Measurements from ENCODE around the gene CAPN2.

DNA sequence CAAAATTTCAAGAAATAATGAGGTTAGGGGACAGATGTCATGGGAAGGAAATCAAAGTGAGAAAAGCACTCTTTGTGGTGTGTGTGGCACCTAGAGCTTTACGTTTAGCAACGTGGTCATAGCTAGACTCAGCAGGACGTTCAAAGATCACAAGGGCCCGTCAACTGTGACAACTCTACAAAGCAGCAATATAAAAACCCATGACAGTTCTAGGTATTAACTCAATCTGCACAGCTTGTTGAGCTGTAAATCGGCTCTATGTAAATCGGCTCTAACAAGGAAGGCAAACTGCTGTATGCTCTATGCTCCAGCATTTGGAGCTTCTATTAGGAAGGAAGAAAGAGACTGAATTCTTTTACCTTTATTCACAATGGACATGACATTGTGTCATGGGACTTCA lies 68.6 kb downstream of the CAPN2 start:
- TF ChIP-seq, protein P1, sequence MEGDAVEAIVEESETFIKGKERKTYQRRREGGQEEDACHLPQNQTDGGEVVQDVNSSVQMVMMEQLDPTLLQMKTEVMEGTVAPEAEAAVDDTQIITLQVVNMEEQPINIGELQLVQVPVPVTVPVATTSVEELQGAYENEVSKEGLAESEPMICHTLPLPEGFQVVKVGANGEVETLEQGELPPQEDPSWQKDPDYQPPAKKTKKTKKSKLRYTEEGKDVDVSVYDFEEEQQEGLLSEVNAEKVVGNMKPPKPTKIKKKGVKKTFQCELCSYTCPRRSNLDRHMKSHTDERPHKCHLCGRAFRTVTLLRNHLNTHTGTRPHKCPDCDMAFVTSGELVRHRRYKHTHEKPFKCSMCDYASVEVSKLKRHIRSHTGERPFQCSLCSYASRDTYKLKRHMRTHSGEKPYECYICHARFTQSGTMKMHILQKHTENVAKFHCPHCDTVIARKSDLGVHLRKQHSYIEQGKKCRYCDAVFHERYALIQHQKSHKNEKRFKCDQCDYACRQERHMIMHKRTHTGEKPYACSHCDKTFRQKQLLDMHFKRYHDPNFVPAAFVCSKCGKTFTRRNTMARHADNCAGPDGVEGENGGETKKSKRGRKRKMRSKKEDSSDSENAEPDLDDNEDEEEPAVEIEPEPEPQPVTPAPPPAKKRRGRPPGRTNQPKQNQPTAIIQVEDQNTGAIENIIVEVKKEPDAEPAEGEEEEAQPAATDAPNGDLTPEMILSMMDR (IDR thresholded peaks at IDR 0.05): no peak
- no peak for TF ChIP-seq POLR2A (IDR thresholded peaks at IDR 0.05)
- no peak for TF ChIP-seq POLR2AphosphoS5 (IDR thresholded peaks at IDR 0.05)
- TF ChIP-seq EP300 (IDR thresholded peaks at IDR 0.05; ENCODE audit: low read depth): no peak
